ENCODE data around the gene TRABD2B.

Gene TRABD2B

GRCh38 chr1:47725992-47726855 is 271.0 kb downstream of the TRABD2B start:
- POLR2A ChIA-PET = interaction anchor here (0.5 to 1.3 kb wide), 7 partner anchors 41 to 547 kb away, joined by 3 to 18 read pairs (median 4); partner anchors contain the start of genes CMPK1, FOXD2 and STIL
- Histone ChIP-seq H3K9me3 (ENCODE audit: control insufficient read depth, insufficient read depth, low read depth, low read length) (no peaks in the 10 kb centered on the region), H3K4me1 (ENCODE audit: control insufficient read depth, insufficient read depth, low read length) (0 out of 2 replicates have a peak, but pooled peaks cover 5% of the 10 kb centered on the region), H3K4me3 (ENCODE audit: low read depth, low read length) (peak overlapping the region; percentile 3; the same call in 1 of the 2 replicates), H3K27ac (ENCODE audit: extremely low read depth, low read depth, low read length) (no peak overlapping the region), H3K36me3 (ENCODE audit: control insufficient read depth in 2 of 2, insufficient read depth in 1 of 2, low read length in 2 of 2) (no peaks in the 10 kb centered on the region)
- CTCF ChIA-PET = interaction anchor here (0.5 to 4.4 kb wide), 76 partner anchors 8 to 1178 kb away, joined by 3 to 115 read pairs (median 4); partner anchors contain the start of gene FOXD2
- no peak for TF ChIP-seq ZFP41 (tag by site-specific recombination; IDR thresholded peaks at IDR 0.05; ENCODE audit: borderline replicate concordance)
- TF ChIP-seq ZNF366 (tag by site-specific recombination; conservative IDR thresholded peaks at IDR 0.05) = 0 out of 2 replicates have a peak, but pooled peaks have one; percentile 24
- no peak for TF ChIP-seq ZNF214 (tag by site-specific recombination; IDR thresholded peaks at IDR 0.05; ENCODE audit: borderline replicate concordance)
- peak; percentile 72 for TF ChIP-seq ZNF660 (tag by site-specific recombination; IDR thresholded peaks at IDR 0.05)
- TF ChIP-seq ZNF561 (tag by site-specific recombination; IDR thresholded peaks at IDR 0.05; ENCODE audit: borderline replicate concordance) = peak; percentile 48
- no peak for TF ChIP-seq ZNF37A (tag by site-specific recombination; IDR thresholded peaks at IDR 0.05)
- peak; percentile 92 for TF ChIP-seq TRIM28 (IDR thresholded peaks at IDR 0.05; ENCODE audit: borderline replicate concordance, low read length)
- TF ChIP-seq INSM2 (tag by site-specific recombination; IDR thresholded peaks at IDR 0.05) = no peak
- TF ChIP-seq ZSCAN30 (tag by site-specific recombination; IDR thresholded peaks at IDR 0.05) = peak; percentile 69; the same call in 1 of the 2 replicates
- TF ChIP-seq ZIC2 (tag by site-specific recombination; IDR thresholded peaks at IDR 0.05) = no peak
- TF ChIP-seq ZNF544 (tag by site-specific recombination; IDR thresholded peaks at IDR 0.05) = no peak
- no peak for TF ChIP-seq ZBTB7A (tag by site-specific recombination; IDR thresholded peaks at IDR 0.05; ENCODE audit: low read depth)
- peak; percentile 87 for TF ChIP-seq ZNF600 (tag by site-specific recombination; IDR thresholded peaks at IDR 0.05)
- peak; percentile 82 for TF ChIP-seq ZNF654 (tag by site-specific recombination; IDR thresholded peaks at IDR 0.05; ENCODE audit: low read depth)
- TF ChIP-seq KLF17 (tag by site-specific recombination; IDR thresholded peaks at IDR 0.05) = no peak
- no peak for TF ChIP-seq ZNF280C (tag by site-specific recombination; IDR thresholded peaks at IDR 0.05)
- TF ChIP-seq ZBTB17 (tag by site-specific recombination; IDR thresholded peaks at IDR 0.05) = peak; percentile 83
- TF ChIP-seq ZNF677 (tag by site-specific recombination; IDR thresholded peaks at IDR 0.05) = no peak
- TF ChIP-seq ZNF174 (tag by site-specific recombination; IDR thresholded peaks at IDR 0.05) = no peak
- TF ChIP-seq ZNF629 (tag by site-specific recombination; IDR thresholded peaks at IDR 0.05) = 0 out of 2 replicates have a peak, but pooled peaks have one; percentile 20
- peak; percentile 72 for TF ChIP-seq ZEB2 (tag by site-specific recombination; IDR thresholded peaks at IDR 0.05)
- no peak for TF ChIP-seq ZNF560 (tag by site-specific recombination; IDR thresholded peaks at IDR 0.05; ENCODE audit: borderline replicate concordance)
- TF ChIP-seq ZNF26 (tag by site-specific recombination; IDR thresholded peaks at IDR 0.05) = no peak
- no peak for TF ChIP-seq ZFP3 (tag by site-specific recombination; IDR thresholded peaks at IDR 0.05; ENCODE audit: low read depth)
- no peak for TF ChIP-seq ZNF843 (tag by site-specific recombination; IDR thresholded peaks at IDR 0.05)
- TF ChIP-seq BCL11B (tag by site-specific recombination; IDR thresholded peaks at IDR 0.05; ENCODE audit: low read depth) = no peak
- TF ChIP-seq ZNF473 (tag by site-specific recombination; IDR thresholded peaks at IDR 0.05) = no peak
- no peak for TF ChIP-seq ZBTB44 (tag by site-specific recombination; IDR thresholded peaks at IDR 0.05)
- no peak for TF ChIP-seq ZNF221 (tag by site-specific recombination; IDR thresholded peaks at IDR 0.05; ENCODE audit: borderline replicate concordance)
